Measurements from ENCODE around the gene SYT14.

DNA sequence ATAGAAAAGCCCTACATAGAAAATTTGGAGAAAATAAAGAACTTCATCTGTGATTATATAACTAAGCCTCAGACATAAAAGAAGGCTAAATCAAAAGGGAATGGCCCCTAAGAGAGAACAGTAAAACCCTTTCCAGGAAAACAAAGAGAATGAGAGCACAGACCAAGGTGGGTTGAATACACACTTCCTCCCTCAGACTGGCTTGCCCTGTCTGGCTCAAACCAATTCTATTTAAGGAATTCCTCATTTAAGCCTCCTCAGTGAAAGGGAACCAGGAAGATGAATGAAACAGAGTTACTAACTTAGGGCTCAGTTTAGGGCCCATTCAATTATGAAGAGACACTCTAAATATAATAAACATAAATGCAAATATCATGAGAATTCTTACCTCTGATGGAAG lies 10.6 kb upstream of the SYT14 start:
- TF ChIP-seq, protein P1, sequence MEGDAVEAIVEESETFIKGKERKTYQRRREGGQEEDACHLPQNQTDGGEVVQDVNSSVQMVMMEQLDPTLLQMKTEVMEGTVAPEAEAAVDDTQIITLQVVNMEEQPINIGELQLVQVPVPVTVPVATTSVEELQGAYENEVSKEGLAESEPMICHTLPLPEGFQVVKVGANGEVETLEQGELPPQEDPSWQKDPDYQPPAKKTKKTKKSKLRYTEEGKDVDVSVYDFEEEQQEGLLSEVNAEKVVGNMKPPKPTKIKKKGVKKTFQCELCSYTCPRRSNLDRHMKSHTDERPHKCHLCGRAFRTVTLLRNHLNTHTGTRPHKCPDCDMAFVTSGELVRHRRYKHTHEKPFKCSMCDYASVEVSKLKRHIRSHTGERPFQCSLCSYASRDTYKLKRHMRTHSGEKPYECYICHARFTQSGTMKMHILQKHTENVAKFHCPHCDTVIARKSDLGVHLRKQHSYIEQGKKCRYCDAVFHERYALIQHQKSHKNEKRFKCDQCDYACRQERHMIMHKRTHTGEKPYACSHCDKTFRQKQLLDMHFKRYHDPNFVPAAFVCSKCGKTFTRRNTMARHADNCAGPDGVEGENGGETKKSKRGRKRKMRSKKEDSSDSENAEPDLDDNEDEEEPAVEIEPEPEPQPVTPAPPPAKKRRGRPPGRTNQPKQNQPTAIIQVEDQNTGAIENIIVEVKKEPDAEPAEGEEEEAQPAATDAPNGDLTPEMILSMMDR (IDR thresholded peaks at IDR 0.05) = no peak
- no peak for TF ChIP-seq ZFX (IDR thresholded peaks at IDR 0.05; ENCODE audit: borderline replicate concordance)
